Neuronal stem cell (in vitro differentiated cells): ENCODE measurements around the gene IL17C.

Experiments used
- DNase-seq: peaks from one replicate; pipeline ENCODE4 v3.0.0-alpha.2; 2013; ENCODE audit warnings: low spot score
- H2AFZ ChIP-seq: one replicate; pipeline ENCODE4 v1.6.1; 2013; ENCODE audit warnings: mild to moderate bottlenecking, low read length, inconsistent platforms
- H2AK5ac ChIP-seq: 2 replicates; pipeline ENCODE4 v1.6.1; 2013; ENCODE audit warnings: low read depth, mild to moderate bottlenecking, inconsistent platforms, low read length, moderate library complexity, mixed read lengths
- H2BK120ac ChIP-seq: 2 replicates; pipeline ENCODE4 v1.6.1; 2013; ENCODE audit warnings: low read depth, mild to moderate bottlenecking, inconsistent platforms, low read length, moderate library complexity, mixed read lengths
- H2BK12ac ChIP-seq: one replicate; pipeline ENCODE4 v1.6.1; 2013; ENCODE audit warnings: low read length, inconsistent platforms
- H2BK15ac ChIP-seq: 2 replicates; pipeline ENCODE4 v1.6.1; 2013; ENCODE audit warnings: mild to moderate bottlenecking, low read length, inconsistent platforms, mixed read lengths
- H2BK5ac ChIP-seq: one replicate; pipeline ENCODE4 v1.6.1; 2013; ENCODE audit warnings: inconsistent platforms, mild to moderate bottlenecking, low read length, moderate library complexity
- H3K14ac ChIP-seq: one replicate; pipeline ENCODE4 v1.6.1; 2013; ENCODE audit warnings: low read length, inconsistent platforms
- H3K18ac ChIP-seq: 2 replicates; pipeline ENCODE4 v1.6.1; 2013; ENCODE audit warnings: low read length, inconsistent platforms
- H3K23ac ChIP-seq: 2 replicates; pipeline ENCODE4 v1.6.1; 2013; ENCODE audit warnings: low read depth, mild to moderate bottlenecking, mixed read lengths, low read length, inconsistent platforms; ENCODE audit not compliant: poor library complexity
- H3K27ac ChIP-seq: replicated peaks from 3 replicates; pipeline ENCODE4 v1.5.1; 2013; ENCODE audit warnings: low read length, inconsistent platforms
- H3K27me3 ChIP-seq, 3 experiments: 2 replicates each; pipeline ENCODE4 v1.6.1; 2013; ENCODE audit warnings: low read length in 3 of 3, mild to moderate bottlenecking in 2 of 3, inconsistent platforms in 1 of 3, low read depth in 1 of 3, mixed read lengths in 1 of 3, moderate library complexity in 1 of 3; ENCODE audit not compliant: control insufficient read depth in 3 of 3, insufficient read depth in 3 of 3
- H3K36me3 ChIP-seq, 2 donors: replicated peaks in 1 of 2; 2 replicates each; pipeline ENCODE4 v1.6.1; 2013; ENCODE audit warnings: low read length in 2 of 2; ENCODE audit not compliant: control insufficient read depth in 2 of 2, insufficient read depth in 2 of 2
- H3K4ac ChIP-seq: 2 replicates; pipeline ENCODE4 v1.6.1; 2013; ENCODE audit warnings: inconsistent platforms, mild to moderate bottlenecking, low read length, moderate library complexity
- H3K4me1 ChIP-seq, 2 donors: 1 replicate in 1 of 2; 2 replicates in 1 of 2; pipeline ENCODE4 v1.6.1; 2013; ENCODE audit warnings: low read length in 2 of 2, low read depth in 1 of 2; ENCODE audit not compliant: control insufficient read depth in 2 of 2, insufficient read depth in 1 of 2
- H3K4me2 ChIP-seq: one replicate; pipeline ENCODE4 v1.6.1; 2013; ENCODE audit warnings: mild to moderate bottlenecking, low read length, inconsistent platforms; ENCODE audit not compliant: insufficient read depth, poor library complexity, severe bottlenecking
- H3K4me3 ChIP-seq, 2 donors: 2 replicates each; pipeline ENCODE4 v1.5.1; 2013; ENCODE audit warnings: low read length in 2 of 2, mild to moderate bottlenecking in 2 of 2, inconsistent platforms in 1 of 2, moderate library complexity in 1 of 2
- H3K79me1 ChIP-seq: one replicate; pipeline ENCODE4 v1.6.1; 2013; ENCODE audit warnings: low read depth, mild to moderate bottlenecking, inconsistent platforms, low read length, moderate library complexity
- H3K9ac ChIP-seq: one replicate; pipeline ENCODE4 v1.6.1; 2013; ENCODE audit warnings: mild to moderate bottlenecking, low read depth, low read length, inconsistent platforms; ENCODE audit not compliant: poor library complexity
- H3K9me3 ChIP-seq, 2 donors: replicated peaks in 1 of 2; 2 replicates each; pipeline versions ENCODE3 to v1.6.1; 2013; ENCODE audit warnings: low read length in 2 of 2, mild to moderate bottlenecking in 2 of 2, inconsistent platforms in 1 of 2, low read depth in 1 of 2, mixed read lengths in 1 of 2, moderate library complexity in 1 of 2; ENCODE audit not compliant: control insufficient read depth in 2 of 2, insufficient read depth in 1 of 2
- H4K8ac ChIP-seq: one replicate; pipeline ENCODE4 v1.6.1; 2013; ENCODE audit warnings: low read depth, mild to moderate bottlenecking, inconsistent platforms, low read length, moderate library complexity
- H4K91ac ChIP-seq: one replicate; pipeline ENCODE4 v1.6.1; 2013; ENCODE audit warnings: low read length, low read depth, mild to moderate bottlenecking, inconsistent platforms; ENCODE audit not compliant: poor library complexity
- WGBS, 2 donors: extraction: QIAGEN DNeasy Blood & Tissue Kit; methylation state at CpG; one replicate each; pipeline ENCODE4 v1.1.7; 2013; ENCODE audit warnings: missing lambda C conversion rate in 2 of 2, mixed read lengths in 1 of 2; ENCODE audit not compliant: insufficient read length in 2 of 2, insufficient replicate concordance in 1 of 2; ENCODE audit errors: extremely low coverage in 2 of 2; 5-methylcytosine and 5-hydroxymethylcytosine counted together

The IL17C gene

DNA sequence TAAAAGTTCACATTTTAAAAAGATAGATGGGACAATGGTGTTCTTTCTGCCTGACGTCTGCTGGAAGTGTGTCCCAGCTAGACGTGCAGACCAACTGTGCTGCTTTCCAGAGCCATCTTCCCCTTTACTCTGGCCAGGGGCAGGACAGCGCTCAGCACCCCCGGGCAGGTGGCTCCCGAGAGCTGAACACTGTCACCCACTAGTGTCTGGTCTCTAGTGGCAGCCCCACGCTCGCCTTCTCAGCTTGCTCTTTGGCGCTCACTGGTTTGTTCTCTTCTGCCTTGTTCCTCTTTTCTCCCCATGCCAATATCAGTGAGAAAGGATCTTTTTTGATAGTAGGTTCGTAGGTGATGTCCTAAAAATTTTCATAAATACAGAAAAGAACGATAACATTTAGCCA, 42.5 kb upstream of the IL17C start:
- Histone ChIP-seq H3K23ac (no peak overlapping the region), H2BK5ac (no peak overlapping the region), H3K18ac (no peak overlapping the region), H2BK15ac (no peak overlapping the region), H2AFZ (no peak overlapping the region), H3K79me1 (peaks cover 9% of the 10 kb centered on the region), H3K9ac (no peak overlapping the region), H3K27ac (no peak overlapping the region), H3K27me3 (no peaks in the 10 kb centered on the region), H2AK5ac (no peak overlapping the region), H3K4me3 (no peak overlapping the region), H4K8ac (no peak overlapping the region), H3K36me3 (peaks cover 45 to 81% of the 10 kb centered on the region in 2 donors), H4K91ac (no peak overlapping the region), H3K4ac (no peak overlapping the region), H2BK120ac (no peak overlapping the region), H3K9me3 (no peaks in the 10 kb centered on the region), H3K14ac (no peak overlapping the region), H2BK12ac (no peak overlapping the region), H3K4me1 (no peaks in the 10 kb centered on the region), H3K4me2 (no peak overlapping the region)
- no CpG with 5 or more reads among the region's 10 CpGs for WGBS, 2 donors
- DNase-seq: no peak

DNA sequence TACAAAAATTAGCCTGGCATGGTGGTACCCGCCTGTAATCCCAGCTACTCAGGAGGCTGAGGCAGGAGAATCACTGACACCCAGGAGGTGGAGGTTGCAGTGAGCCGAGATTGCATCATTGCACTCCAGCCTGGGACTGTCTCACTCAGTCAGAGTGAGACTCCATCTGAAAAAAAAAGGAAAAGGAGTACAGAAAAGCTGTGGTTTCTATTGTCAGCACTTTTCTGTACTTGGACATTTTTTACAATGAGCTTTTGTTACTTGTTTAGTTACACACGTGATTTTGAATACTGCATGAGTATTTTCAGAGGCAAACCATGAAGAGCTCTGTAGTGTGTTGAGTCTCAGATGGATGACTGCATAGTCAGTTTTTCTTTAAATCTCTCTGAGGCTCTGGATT, 41.9 kb upstream of the IL17C start:
- Histone ChIP-seq H4K91ac (no peak overlapping the region), H3K18ac (no peak overlapping the region), H2AK5ac (no peak overlapping the region), H2AFZ (no peak overlapping the region), H3K23ac (no peak overlapping the region), H2BK5ac (no peak overlapping the region), H3K4ac (no peak overlapping the region), H3K4me1 (no peaks in the 10 kb centered on the region), H3K9me3 (no peaks in the 10 kb centered on the region), H3K4me2 (no peak overlapping the region), H3K27me3 (no peaks in the 10 kb centered on the region), H3K27ac (no peak overlapping the region), H2BK120ac (no peak overlapping the region), H3K4me3 (no peak overlapping the region), H3K79me1 (peaks cover 9% of the 10 kb centered on the region), H3K9ac (no peak overlapping the region), H2BK12ac (no peak overlapping the region), H2BK15ac (no peak overlapping the region), H4K8ac (no peak overlapping the region), H3K14ac (no peak overlapping the region), H3K36me3 (peaks cover 49 to 81% of the 10 kb centered on the region in 2 donors)
- no peak for DNase-seq
- no CpG with 5 or more reads among the region's 3 CpGs for WGBS, 2 donors

DNA sequence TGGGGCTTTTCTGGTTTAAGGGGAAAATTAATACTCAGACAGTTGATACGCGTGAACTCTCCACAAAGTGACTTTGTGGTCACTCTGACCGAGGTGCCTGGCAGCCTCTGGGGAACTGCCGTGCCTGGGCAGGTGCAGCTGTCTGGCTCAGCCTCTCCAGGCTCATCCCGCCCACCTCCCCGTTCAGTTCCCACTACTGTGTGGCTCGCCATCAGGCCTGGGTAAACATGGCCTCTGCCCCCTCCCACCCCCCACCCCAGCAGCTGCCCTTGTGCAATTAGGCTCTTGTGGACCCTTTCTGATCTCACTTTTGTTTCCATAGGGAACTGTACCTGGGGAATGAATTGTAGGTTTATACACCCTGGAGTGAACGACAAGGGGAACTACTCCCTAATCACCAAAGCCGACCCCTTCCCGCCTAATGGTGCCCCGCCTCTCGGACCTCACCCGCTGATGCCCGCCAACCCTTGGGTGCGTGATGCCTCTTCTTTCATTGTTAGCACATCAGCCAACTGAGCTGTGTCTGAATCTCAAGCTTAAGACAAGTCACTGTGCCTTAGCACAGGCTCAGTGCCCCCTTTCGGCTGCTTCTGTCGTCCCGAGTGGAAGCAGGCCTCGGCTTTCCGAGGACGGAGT, 40.4 kb upstream of the IL17C start:
- peaks cover 53 to 82% of the 10 kb centered on the region in 2 donors for H3K36me3 ChIP-seq

DNA sequence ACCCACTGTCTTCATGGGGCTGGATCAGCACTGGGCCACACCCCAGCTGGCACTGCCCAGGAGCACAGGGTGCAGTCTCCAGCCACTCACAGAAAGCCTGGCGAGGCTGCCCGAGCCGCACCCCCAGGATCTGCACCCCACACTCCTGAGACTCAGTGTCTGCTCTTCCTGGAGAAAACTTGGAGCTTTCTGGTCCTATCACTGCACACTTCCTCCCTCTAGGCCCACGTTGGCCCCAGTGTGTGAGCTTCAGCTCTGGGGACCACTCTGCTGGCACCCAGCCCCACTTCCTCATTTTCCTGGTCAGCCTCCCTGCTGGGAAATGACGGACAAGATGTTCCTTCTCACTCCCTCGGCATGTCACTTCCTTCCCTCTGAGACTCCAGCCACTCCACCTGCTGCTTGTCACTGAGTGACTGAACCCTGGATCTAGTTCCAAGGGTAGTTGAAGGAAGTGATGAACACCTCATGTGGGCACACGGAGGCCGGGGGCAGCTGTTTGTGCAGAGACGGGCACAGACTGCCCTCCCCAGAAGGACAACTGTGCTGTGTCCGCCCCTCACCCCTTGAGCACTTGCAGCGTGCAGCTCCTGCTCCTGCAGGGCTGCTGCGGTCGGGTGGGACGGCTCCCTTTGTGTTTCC, 39.2 kb upstream of the IL17C start:
- Histone ChIP-seq H2AFZ (no peak overlapping the region), H4K8ac (no peak overlapping the region), H3K9ac (no peak overlapping the region), H3K36me3 (peaks cover 46 to 79% of the 10 kb centered on the region in 2 donors), H3K9me3 (peaks cover 0 to 5% of the 10 kb centered on the region in 2 donors), H3K14ac (no peak overlapping the region), H2BK120ac (no peak overlapping the region), H3K23ac (no peak overlapping the region), H3K4me2 (no peak overlapping the region), H2BK5ac (no peak overlapping the region), H3K18ac (no peak overlapping the region), H3K4me3 (no peak overlapping the region), H2BK15ac (no peak overlapping the region), H2BK12ac (no peak overlapping the region), H3K27me3 (no peaks in the 10 kb centered on the region), H3K79me1 (peaks cover 9% of the 10 kb centered on the region), H2AK5ac (no peak overlapping the region), H3K4ac (no peak overlapping the region), H3K27ac (no peak overlapping the region), H4K91ac (no peak overlapping the region), H3K4me1 (no peaks in the 10 kb centered on the region)
- no peak for DNase-seq
- no CpG with 5 or more reads among the region's 14 CpGs for WGBS, 2 donors

More for the DNA sequence above, 40.4 kb upstream of the IL17C start:
- no peak overlapping the region for H3K9ac ChIP-seq
- no peak for DNase-seq
- H2AFZ ChIP-seq: no peak overlapping the region
- no peak overlapping the region for H2AK5ac ChIP-seq
- peaks cover 0 to 5% of the 10 kb centered on the region in 2 donors for H3K9me3 ChIP-seq
- H4K8ac ChIP-seq: no peak overlapping the region
- no peak overlapping the region for H3K18ac ChIP-seq
- H2BK5ac ChIP-seq: no peak overlapping the region
- no CpG with 5 or more reads among the region's 21 CpGs for WGBS, 2 donors
- no peak overlapping the region for H2BK15ac ChIP-seq
- no peak overlapping the region for H3K27ac ChIP-seq
- H2BK12ac ChIP-seq: no peak overlapping the region
- H3K4me2 ChIP-seq: no peak overlapping the region
- H2BK120ac ChIP-seq: no peak overlapping the region
- no peak overlapping the region for H3K23ac ChIP-seq
- no peaks in the 10 kb centered on the region for H3K4me1 ChIP-seq
- no peaks in the 10 kb centered on the region for H3K27me3 ChIP-seq
- H3K4ac ChIP-seq: no peak overlapping the region
- H3K79me1 ChIP-seq: peaks cover 12% of the 10 kb centered on the region
- no peak overlapping the region for H4K91ac ChIP-seq
- H3K14ac ChIP-seq: no peak overlapping the region
- H3K4me3 ChIP-seq: no peak overlapping the region
